ENCODE measurements around the gene AFF2. TPM values are rescaled to one million over a fixed set of nuclear protein-coding genes. Genes with fewer than 3 reads are reported as not detected.

Gene AFF2
- total RNA-seq, 1 experiment from 2014 or later, result 0.05 TPM

DNA sequence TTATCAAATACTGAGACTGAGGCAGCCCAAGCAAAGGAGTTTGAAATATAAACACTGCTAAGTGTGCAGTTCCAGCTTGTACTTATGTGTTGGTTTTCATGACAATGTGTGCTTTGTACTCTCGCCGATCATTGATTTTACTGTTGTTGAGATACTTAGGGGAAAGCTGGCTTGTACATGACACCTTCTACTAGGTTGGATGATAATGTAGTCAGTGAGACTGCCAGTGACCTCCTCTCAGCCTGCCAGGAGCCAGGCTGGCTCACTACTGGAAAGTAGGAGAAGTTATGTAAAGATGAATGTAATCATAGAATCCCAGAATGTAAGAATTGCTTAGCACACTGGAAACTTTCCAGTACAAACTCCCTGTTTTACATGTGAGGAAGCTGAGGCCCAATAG, 132.0 kb downstream of the AFF2 start:
- DNase-seq (ENCODE audit: low read depth, low spot score), result no peak
- H3K9me2 ChIP-seq (ENCODE audit: insufficient read depth), result no peaks in the 10 kb centered on the region
- no peaks in the 10 kb centered on the region for H3K27me3 ChIP-seq (ENCODE audit: insufficient read depth, low read length)
- H3K4me3 ChIP-seq (replicated peaks in 1 of 2; ENCODE audit: low read depth in 1 of 2, low read length in 2 of 2), result no peak overlapping the region
- H3K4me2 ChIP-seq (ENCODE audit: low read length), result no peak overlapping the region
- no peak overlapping the region for H3K9ac ChIP-seq (ENCODE audit: low read length)
- no peaks in the 10 kb centered on the region; a peak in 1 of 4 replicates for H3K9me3 ChIP-seq (ENCODE audit: control insufficient read depth in 1 of 2, insufficient read depth in 1 of 2, low read depth in 1 of 2, low read length in 2 of 2)
- no peaks in the 10 kb centered on the region for H4K20me1 ChIP-seq (ENCODE audit: insufficient read depth)
- ChIA-PET CTCF (no interaction called here), RAD21 (ENCODE audit: low non-redundant PET in 1 of 2, low total read pairs in 2 of 2, uncharacterized antibody in 2 of 2, unreplicated experiment in 2 of 2) (no interaction called here), POLR2A (no interaction called here)
- ATAC-seq, result no peak
- intact Hi-C loops (cut with micrococcal nuclease), result no loop called here
- H2AFZ ChIP-seq (ENCODE audit: low read depth, low read length, poor library complexity, severe bottlenecking), result no peak overlapping the region
- no TSS peak for BruUV-seq (replicated peaks)
- H3K79me2 ChIP-seq (ENCODE audit: insufficient read depth, low read length), result no peaks in the 10 kb centered on the region
- no peak overlapping the region for H3K27ac ChIP-seq (ENCODE audit: low read depth, low read length)
- H3K4me1 ChIP-seq (ENCODE audit: control insufficient read depth in 1 of 2, insufficient read depth in 2 of 2, low read length in 2 of 2), result no peaks in the 10 kb centered on the region
- no peak for TF ChIP-seq ZNF274 (IDR thresholded peaks at IDR 0.05; ENCODE audit: low read depth, low read length)
- TF ChIP-seq CEBPB (IDR thresholded peaks at IDR 0.05; ENCODE audit: low read depth), result no peak
- TF ChIP-seq, protein P1, sequence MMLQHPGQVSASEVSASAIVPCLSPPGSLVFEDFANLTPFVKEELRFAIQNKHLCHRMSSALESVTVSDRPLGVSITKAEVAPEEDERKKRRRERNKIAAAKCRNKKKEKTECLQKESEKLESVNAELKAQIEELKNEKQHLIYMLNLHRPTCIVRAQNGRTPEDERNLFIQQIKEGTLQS (IDR thresholded peaks at IDR 0.05), result no peak
- TF ChIP-seq ZBTB33 (IDR thresholded peaks at IDR 0.05; ENCODE audit: extremely low read depth, insufficient replicate concordance, low read length), result no peak
- no peak for TF ChIP-seq RAD21 (IDR thresholded peaks at IDR 0.05; ENCODE audit: low read depth)
- no peak for TF ChIP-seq EZH2 (IDR thresholded peaks at IDR 0.05)
- TF ChIP-seq ZFX (IDR thresholded peaks at IDR 0.05), result no peak
- TF ChIP-seq, protein P2, sequence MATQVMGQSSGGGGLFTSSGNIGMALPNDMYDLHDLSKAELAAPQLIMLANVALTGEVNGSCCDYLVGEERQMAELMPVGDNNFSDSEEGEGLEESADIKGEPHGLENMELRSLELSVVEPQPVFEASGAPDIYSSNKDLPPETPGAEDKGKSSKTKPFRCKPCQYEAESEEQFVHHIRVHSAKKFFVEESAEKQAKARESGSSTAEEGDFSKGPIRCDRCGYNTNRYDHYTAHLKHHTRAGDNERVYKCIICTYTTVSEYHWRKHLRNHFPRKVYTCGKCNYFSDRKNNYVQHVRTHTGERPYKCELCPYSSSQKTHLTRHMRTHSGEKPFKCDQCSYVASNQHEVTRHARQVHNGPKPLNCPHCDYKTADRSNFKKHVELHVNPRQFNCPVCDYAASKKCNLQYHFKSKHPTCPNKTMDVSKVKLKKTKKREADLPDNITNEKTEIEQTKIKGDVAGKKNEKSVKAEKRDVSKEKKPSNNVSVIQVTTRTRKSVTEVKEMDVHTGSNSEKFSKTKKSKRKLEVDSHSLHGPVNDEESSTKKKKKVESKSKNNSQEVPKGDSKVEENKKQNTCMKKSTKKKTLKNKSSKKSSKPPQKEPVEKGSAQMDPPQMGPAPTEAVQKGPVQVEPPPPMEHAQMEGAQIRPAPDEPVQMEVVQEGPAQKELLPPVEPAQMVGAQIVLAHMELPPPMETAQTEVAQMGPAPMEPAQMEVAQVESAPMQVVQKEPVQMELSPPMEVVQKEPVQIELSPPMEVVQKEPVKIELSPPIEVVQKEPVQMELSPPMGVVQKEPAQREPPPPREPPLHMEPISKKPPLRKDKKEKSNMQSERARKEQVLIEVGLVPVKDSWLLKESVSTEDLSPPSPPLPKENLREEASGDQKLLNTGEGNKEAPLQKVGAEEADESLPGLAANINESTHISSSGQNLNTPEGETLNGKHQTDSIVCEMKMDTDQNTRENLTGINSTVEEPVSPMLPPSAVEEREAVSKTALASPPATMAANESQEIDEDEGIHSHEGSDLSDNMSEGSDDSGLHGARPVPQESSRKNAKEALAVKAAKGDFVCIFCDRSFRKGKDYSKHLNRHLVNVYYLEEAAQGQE (IDR thresholded peaks at IDR 0.05; ENCODE audit: low read depth), result no peak
- TF ChIP-seq MAX (IDR thresholded peaks at IDR 0.05), result no peak
- no peak for TF ChIP-seq CBX3 (IDR thresholded peaks at IDR 0.05; ENCODE audit: low read depth)
- TF ChIP-seq SRF (IDR thresholded peaks at IDR 0.05; ENCODE audit: low read depth), result no peak
- TF ChIP-seq CTCF (IDR thresholded peaks at IDR 0.05 in 2 of 3, conservative IDR thresholded peaks at IDR 0.05 in 1 of 3; ENCODE audit: borderline replicate concordance in 1 of 3, insufficient read depth in 1 of 3, low read depth in 2 of 3, low read length in 2 of 3), result no peak
- no peak for TF ChIP-seq EZH2phosphoT487 (IDR thresholded peaks at IDR 0.05; ENCODE audit: borderline replicate concordance)
- no peak for TF ChIP-seq YY1 (IDR thresholded peaks at IDR 0.05; ENCODE audit: extremely low read depth, insufficient replicate concordance, low read depth, low read length)
- no peaks in the 10 kb centered on the region for H3K36me3 ChIP-seq (ENCODE audit: control insufficient read depth in 1 of 2, insufficient read depth in 2 of 2, low read length in 2 of 2)

All from HCT116 (cell line).